Measurements from ENCODE around the gene RANBP3L. TPM values are rescaled to one million over a fixed set of nuclear protein-coding genes. Genes with fewer than 3 reads are reported as not detected.

The RANBP3L gene
- total RNA-seq, 1 experiment from 2014 or later, result not detected

GRCh38 chr5:36206913-36207312, 94.8 kb downstream of the RANBP3L start:
- H3K23ac ChIP-seq (ENCODE audit: insufficient read length, low read depth, low read length), result no peak overlapping the region
- H3K4me2 ChIP-seq (ENCODE audit: insufficient read depth, insufficient read length, low read length), result no peak overlapping the region
- H2BK120ac ChIP-seq (ENCODE audit: low read depth, low read length, poor library complexity, severe bottlenecking), result no peak overlapping the region
- H3K4me1 ChIP-seq (ENCODE audit: insufficient read depth, low read length), result no peaks in the 10 kb centered on the region
- Mint-ChIP-seq H3K27me3 (ENCODE audit: low read depth) (no peaks in the 10 kb centered on the region), H3K4me3 (no peak overlapping the region), H3K27ac (no peak overlapping the region), H3K9me3 (no peaks in the 10 kb centered on the region), H3K4me1 (no peaks in the 10 kb centered on the region), H3K36me3 (ENCODE audit: insufficient read depth in 1 of 3, low read depth in 3 of 3) (peaks cover 0 to 9% (median 7%) of the 10 kb centered on the region in 3 experiments; a peak in 5 of 7 replicates)
- no peak overlapping the region for H3K9ac ChIP-seq (ENCODE audit: extremely low read depth, insufficient read length, low read length)
- DNase-seq, result no peak
- TF ChIP-seq CTCF (conservative IDR thresholded peaks at IDR 0.05), result no peak
- H3T11ph ChIP-seq (ENCODE audit: low read length), result no peak overlapping the region
- H3K9me3 ChIP-seq (ENCODE audit: control insufficient read depth, low read depth, low read length), result no peaks in the 10 kb centered on the region
- no peak overlapping the region for H3K14ac ChIP-seq (ENCODE audit: insufficient read depth, low read length)
- no peak overlapping the region for H2BK20ac ChIP-seq (ENCODE audit: low read depth, low read length, poor library complexity, severe bottlenecking)
- no peaks in the 10 kb centered on the region for H3K23me2 ChIP-seq (ENCODE audit: insufficient read length, low read depth, low read length, poor library complexity, severe bottlenecking)
- H2BK12ac ChIP-seq (ENCODE audit: insufficient read length, low read depth, low read length), result no peak overlapping the region
- H3K27me3 ChIP-seq (ENCODE audit: insufficient read depth, low read length), result no peaks in the 10 kb centered on the region
- no peaks in the 10 kb centered on the region for H3K79me2 ChIP-seq (ENCODE audit: insufficient read depth, low read length)
- no peak overlapping the region for H3K27ac ChIP-seq (ENCODE audit: insufficient read length, low read depth, low read length)
- no peak overlapping the region for H3K56ac ChIP-seq (ENCODE audit: insufficient read length, low read depth, low read length)
- H3K4ac ChIP-seq (ENCODE audit: low read depth, low read length), result no peak overlapping the region
- no peak overlapping the region for H4K8ac ChIP-seq (replicated peaks; ENCODE audit: insufficient read length, low read depth, low read length)
- H4K91ac ChIP-seq (ENCODE audit: insufficient read length, low read depth, low read length), result no peak overlapping the region
- no peak overlapping the region for H2BK5ac ChIP-seq (ENCODE audit: insufficient read length, low read length)
- H3K79me1 ChIP-seq (ENCODE audit: insufficient read depth, low read depth, low read length, poor library complexity, severe bottlenecking), result no peaks in the 10 kb centered on the region
- H4K20me1 ChIP-seq (ENCODE audit: control insufficient read depth, insufficient read depth, insufficient read length), result no peaks in the 10 kb centered on the region
- H2BK15ac ChIP-seq (ENCODE audit: low read depth, low read length), result no peak overlapping the region
- no peak overlapping the region for H2AFZ ChIP-seq (ENCODE audit: low read length)
- no peak overlapping the region for H3K18ac ChIP-seq (ENCODE audit: insufficient read length, low read depth, low read length)
- no peak overlapping the region for H4K5ac ChIP-seq (ENCODE audit: insufficient read length, low read depth, low read length)
- H2AK5ac ChIP-seq (ENCODE audit: insufficient read length, low read length), result no peak overlapping the region
